Neural crest cell (in vitro differentiated cells): ENCODE data around the gene GTF3C5. TPM values are rescaled to one million over a fixed set of nuclear protein-coding genes. Genes with fewer than 3 reads are reported as not detected.

Experiments used
- DNase-seq: peaks from one replicate; pipeline ENCODE4 v3.0.0; 2021; ENCODE audit warnings: low read depth, mixed read lengths, low spot score
- H3K27ac Mint-ChIP-seq: one replicate; pipeline ENCODE4 v1.8.0; 2021; ENCODE audit warnings: mild to moderate bottlenecking, mixed read lengths; ENCODE audit not compliant: unreplicated experiment
- H3K27me3 Mint-ChIP-seq: 2 replicates; pipeline ENCODE4 v1.8.0; 2021; ENCODE audit warnings: low read depth, mild to moderate bottlenecking, mixed read lengths
- H3K36me3 Mint-ChIP-seq: 2 replicates; pipeline ENCODE4 v1.8.0; 2021; ENCODE audit warnings: low read depth, mild to moderate bottlenecking, mixed read lengths
- H3K4me1 Mint-ChIP-seq: 2 replicates; pipeline ENCODE4 v1.8.0; 2021; ENCODE audit warnings: mixed read lengths
- H3K4me3 Mint-ChIP-seq: one replicate; pipeline ENCODE4 v1.8.0; 2021; ENCODE audit warnings: mild to moderate bottlenecking, mixed read lengths
- H3K9me3 Mint-ChIP-seq: 2 replicates; pipeline ENCODE4 v1.8.0; 2021; ENCODE audit warnings: mixed read lengths
- total RNA-seq: library from RNA; stranded (reverse); gene quantifications from 2 replicates; pipeline ENCODE4 v1.2.1, GENCODE V29; 2021
- TF ChIP-seq, protein P1 (sequence below): fragments of 200-600 bp; sonication (generic); conservative IDR thresholded peaks from 2 replicates; pipeline ENCODE4 v1.5.0; 2021; ENCODE audit warnings: antibody characterized with exemption, mild to moderate bottlenecking

Gene GTF3C5
- total RNA-seq, 1 donor from 2014 or later = 108 TPM

DNA sequence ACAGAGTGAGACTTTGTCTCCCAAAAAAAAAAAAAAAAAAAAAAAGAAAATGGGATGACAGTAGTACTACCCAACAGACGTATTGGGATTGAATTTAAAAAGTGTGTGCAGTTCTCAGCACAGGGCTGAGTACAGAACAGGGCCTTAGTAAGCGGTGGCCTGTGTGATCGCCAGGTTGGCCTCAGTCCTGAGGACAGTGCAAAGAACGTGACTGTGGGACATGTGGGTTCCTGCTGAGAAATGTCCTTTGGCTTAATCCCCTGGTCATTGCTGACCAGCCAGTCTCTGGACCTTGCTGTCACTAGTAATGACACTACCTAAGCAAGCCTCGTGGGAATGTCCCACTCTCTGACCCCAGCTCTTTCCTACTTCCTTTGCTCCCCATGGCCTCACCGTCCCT lies 13.3 kb downstream of the GTF3C5 start:
- H3K27me3 Mint-ChIP-seq = no peaks in the 10 kb centered on the region
- H3K36me3 Mint-ChIP-seq = peaks cover 13% of the 10 kb centered on the region
- no peak for DNase-seq
- no peaks in the 10 kb centered on the region for H3K9me3 Mint-ChIP-seq
- H3K4me1 Mint-ChIP-seq = no peaks in the 10 kb centered on the region
- TF ChIP-seq, protein P1, sequence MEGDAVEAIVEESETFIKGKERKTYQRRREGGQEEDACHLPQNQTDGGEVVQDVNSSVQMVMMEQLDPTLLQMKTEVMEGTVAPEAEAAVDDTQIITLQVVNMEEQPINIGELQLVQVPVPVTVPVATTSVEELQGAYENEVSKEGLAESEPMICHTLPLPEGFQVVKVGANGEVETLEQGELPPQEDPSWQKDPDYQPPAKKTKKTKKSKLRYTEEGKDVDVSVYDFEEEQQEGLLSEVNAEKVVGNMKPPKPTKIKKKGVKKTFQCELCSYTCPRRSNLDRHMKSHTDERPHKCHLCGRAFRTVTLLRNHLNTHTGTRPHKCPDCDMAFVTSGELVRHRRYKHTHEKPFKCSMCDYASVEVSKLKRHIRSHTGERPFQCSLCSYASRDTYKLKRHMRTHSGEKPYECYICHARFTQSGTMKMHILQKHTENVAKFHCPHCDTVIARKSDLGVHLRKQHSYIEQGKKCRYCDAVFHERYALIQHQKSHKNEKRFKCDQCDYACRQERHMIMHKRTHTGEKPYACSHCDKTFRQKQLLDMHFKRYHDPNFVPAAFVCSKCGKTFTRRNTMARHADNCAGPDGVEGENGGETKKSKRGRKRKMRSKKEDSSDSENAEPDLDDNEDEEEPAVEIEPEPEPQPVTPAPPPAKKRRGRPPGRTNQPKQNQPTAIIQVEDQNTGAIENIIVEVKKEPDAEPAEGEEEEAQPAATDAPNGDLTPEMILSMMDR = no peak
- no peak overlapping the region for H3K4me3 Mint-ChIP-seq
- no peak overlapping the region for H3K27ac Mint-ChIP-seq

DNA sequence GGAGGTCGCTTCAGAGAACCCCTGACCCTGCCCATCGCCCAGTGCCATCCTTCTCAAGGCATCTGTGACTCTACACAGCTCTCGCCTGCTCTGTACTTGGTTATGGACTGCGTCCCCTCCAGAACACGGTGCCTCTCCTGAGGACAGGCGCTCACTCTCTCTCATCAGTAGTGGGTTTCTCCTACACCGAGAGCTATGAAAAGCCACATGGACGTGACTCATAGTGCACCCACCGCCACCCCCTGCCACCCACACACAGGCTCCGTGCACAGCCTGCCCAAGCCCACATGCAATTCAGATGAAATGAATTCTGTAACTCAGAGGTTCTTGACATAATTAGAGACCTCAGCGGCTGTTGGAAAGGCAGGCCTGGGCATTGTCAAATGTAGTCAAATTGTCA lies 13.9 kb downstream of the GTF3C5 start:
- Mint-ChIP-seq H3K27ac (no peak overlapping the region), H3K4me1 (no peaks in the 10 kb centered on the region), H3K4me3 (no peak overlapping the region), H3K27me3 (no peaks in the 10 kb centered on the region), H3K36me3 (peaks cover 13% of the 10 kb centered on the region), H3K9me3 (no peaks in the 10 kb centered on the region)
- TF ChIP-seq, protein P1 = no peak
- no peak for DNase-seq

DNA sequence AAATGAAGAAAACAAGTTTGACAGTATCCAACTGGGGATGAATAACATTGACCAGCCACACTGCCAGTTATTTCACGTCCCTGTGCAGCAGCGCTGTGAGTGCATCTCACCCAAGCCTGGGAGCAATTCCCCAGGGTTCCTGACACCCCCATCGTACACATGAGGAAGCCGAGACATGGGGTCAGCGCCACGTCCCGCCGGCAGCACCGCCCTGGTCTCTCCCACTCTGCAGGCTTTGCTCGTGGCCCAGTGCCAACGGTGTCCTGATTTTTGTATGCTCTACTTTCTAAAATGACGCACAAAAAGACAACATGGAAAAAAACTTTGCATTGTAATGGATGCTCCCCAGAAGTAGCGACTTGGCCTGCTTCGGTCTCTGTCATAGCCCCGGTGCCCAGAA lies 14.3 kb downstream of the GTF3C5 start:
- Mint-ChIP-seq H3K36me3 (peaks cover 13% of the 10 kb centered on the region), H3K4me3 (no peak overlapping the region), H3K27me3 (no peaks in the 10 kb centered on the region), H3K27ac (no peak overlapping the region), H3K9me3 (no peaks in the 10 kb centered on the region), H3K4me1 (no peaks in the 10 kb centered on the region)
- TF ChIP-seq, protein P1 = no peak
- DNase-seq = no peak

DNA sequence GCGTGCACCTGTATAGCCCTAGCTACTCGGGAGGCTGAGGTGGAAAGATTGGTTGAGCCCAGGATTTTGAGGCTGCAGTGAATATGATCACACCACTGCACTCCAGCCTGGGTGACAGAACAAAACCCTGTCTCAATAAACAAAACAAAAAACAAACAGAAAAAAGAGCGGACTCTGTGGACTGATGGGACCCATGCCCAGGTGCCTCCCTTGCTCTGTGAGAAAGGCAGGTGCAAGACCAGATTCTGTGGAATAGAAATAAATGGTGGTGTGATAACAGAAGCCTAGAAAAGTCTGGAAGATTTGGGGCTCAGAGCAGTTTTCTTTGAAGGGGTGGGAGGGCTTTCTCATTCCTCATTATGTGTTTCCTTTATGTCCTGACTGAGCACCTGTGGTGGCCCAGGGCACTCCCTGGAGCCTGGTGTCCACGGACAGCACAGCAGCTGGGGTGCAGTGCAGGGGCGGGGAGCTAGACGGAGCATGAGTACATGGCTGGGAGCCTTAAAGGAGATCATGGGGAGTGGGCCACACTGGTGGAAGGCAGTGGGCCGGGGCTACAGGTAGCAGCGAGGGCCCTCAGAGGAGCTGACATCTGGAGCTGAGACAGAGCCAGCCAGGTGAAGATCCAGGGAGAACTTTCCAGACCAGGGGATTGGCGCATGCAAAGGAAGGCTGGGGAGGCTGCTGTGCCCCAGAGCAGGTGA lies 15.6 kb downstream of the GTF3C5 start:
- no peaks in the 10 kb centered on the region for H3K27me3 Mint-ChIP-seq
- DNase-seq = no peak
- H3K4me1 Mint-ChIP-seq = no peaks in the 10 kb centered on the region
- no peak overlapping the region for H3K4me3 Mint-ChIP-seq
- H3K36me3 Mint-ChIP-seq = peaks cover 10% of the 10 kb centered on the region
- H3K9me3 Mint-ChIP-seq = no peaks in the 10 kb centered on the region
- TF ChIP-seq, protein P1 = no peak
- no peak overlapping the region for H3K27ac Mint-ChIP-seq

DNA sequence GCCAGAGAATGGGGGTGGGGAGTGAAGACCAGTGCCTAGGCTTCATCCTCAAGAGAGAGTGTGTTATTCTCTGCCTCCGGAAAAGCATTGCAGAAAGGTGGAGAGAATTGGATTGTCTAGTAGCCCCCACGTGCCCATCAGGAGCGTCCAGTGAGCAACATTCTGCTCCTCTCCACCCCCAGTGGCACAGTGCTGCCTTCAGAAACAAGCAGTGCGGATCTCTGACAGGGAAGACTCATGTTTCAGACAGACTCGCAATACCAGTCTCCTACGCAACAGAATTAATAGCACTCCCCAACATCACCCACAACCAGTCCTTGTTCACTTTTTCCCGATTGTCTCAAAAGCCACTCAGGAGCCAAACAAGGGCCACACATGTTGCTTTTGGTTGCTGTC lies 16.1 kb downstream of the GTF3C5 start:
- DNase-seq = no peak
- Mint-ChIP-seq H3K4me3 (no peak overlapping the region), H3K36me3 (peaks cover 7% of the 10 kb centered on the region), H3K9me3 (no peaks in the 10 kb centered on the region), H3K4me1 (no peaks in the 10 kb centered on the region), H3K27ac (no peak overlapping the region), H3K27me3 (no peaks in the 10 kb centered on the region)
- TF ChIP-seq, protein P1 = no peak
